Measurements from ENCODE around the gene FAM222A.

Gene FAM222A

GRCh38 chr12:109793411-109793810 is 79.8 kb downstream of the FAM222A start:
- TF ChIP-seq CTCF (IDR thresholded peaks at IDR 0.05; ENCODE audit: extremely low read depth, insufficient read depth, missing control alignments): no peak
- in situ Hi-C loops (cut with MboI; ENCODE audit: low pct_unique_long_range_greater_than_20kb, low sequenced_read_pairs, unreplicated experiment): no loop called here
- no peak for DNase-seq (ENCODE audit: low spot score)

- no peak for TF ChIP-seq CTCF (IDR thresholded peaks at IDR 0.05; ENCODE audit: extremely low read depth, insufficient read depth, missing control alignments)
- DNase-seq (ENCODE audit: low spot score): no peak
- in situ Hi-C loops (cut with MboI; ENCODE audit: low pct_unique_long_range_greater_than_20kb, low sequenced_read_pairs, unreplicated experiment): no loop called here
These were observed 80.3 kb downstream of the FAM222A start for GRCh38 chr12:109793826-109794501.

- no peak for TF ChIP-seq CTCF (IDR thresholded peaks at IDR 0.05; ENCODE audit: extremely low read depth, insufficient read depth, missing control alignments)
- no peak for DNase-seq (ENCODE audit: low spot score)
- in situ Hi-C loops (cut with MboI; ENCODE audit: low pct_unique_long_range_greater_than_20kb, low sequenced_read_pairs, unreplicated experiment): no loop called here
These were observed 81.4 kb downstream of the FAM222A start for GRCh38 chr12:109795023-109795422.

GRCh38 chr12:109796057-109796456 is 82.4 kb downstream of the FAM222A start:
- DNase-seq (ENCODE audit: low spot score): no peak
- no peak for TF ChIP-seq CTCF (IDR thresholded peaks at IDR 0.05; ENCODE audit: extremely low read depth, insufficient read depth, missing control alignments)
- in situ Hi-C loops (cut with MboI; ENCODE audit: low pct_unique_long_range_greater_than_20kb, low sequenced_read_pairs, unreplicated experiment): no loop called here

GRCh38 chr12:109797905-109798669 is 84.5 kb downstream of the FAM222A start:
- no peak for DNase-seq (ENCODE audit: low spot score)
- TF ChIP-seq CTCF (IDR thresholded peaks at IDR 0.05; ENCODE audit: extremely low read depth, insufficient read depth, missing control alignments): peak; percentile 37
- in situ Hi-C loops (cut with MboI; ENCODE audit: low pct_unique_long_range_greater_than_20kb, low sequenced_read_pairs, unreplicated experiment): no loop called here

- no peak for DNase-seq (ENCODE audit: low spot score)
- in situ Hi-C loops (cut with MboI; ENCODE audit: low pct_unique_long_range_greater_than_20kb, low sequenced_read_pairs, unreplicated experiment): no loop called here
- no peak for TF ChIP-seq CTCF (IDR thresholded peaks at IDR 0.05; ENCODE audit: extremely low read depth, insufficient read depth, missing control alignments)
These were observed 85.1 kb downstream of the FAM222A start for GRCh38 chr12:109798691-109799090.

Measured in GM13977 (cell line).